Left lobe of liver (tissue), 2 donors: Measurements from ENCODE around the gene IL22RA1. TPM values are rescaled to one million over a fixed set of nuclear protein-coding genes. Genes with fewer than 3 reads are reported as not detected.

Experiments
- ATAC-seq: fragments of 200-7000 bp; cut with Tn5 transposase; one replicate; pipeline ENCODE4 v1.9.1; 2020; ENCODE audit warnings: mild to moderate bottlenecking, moderate library complexity
- DNase-seq: peaks from one replicate; pipeline ENCODE4 v3.0.0-alpha.2; 2020; ENCODE audit warnings: low spot score
- total RNA-seq: library from RNA; stranded (reverse); gene quantifications from one replicate; pipeline ENCODE4 v1.2.1, GENCODE V29; 2021
- donor health status: DM: no; HTN: no; CAD: no; lungs with moderate emphysema.
- donor health status: DM: no; HTN: yes; CAD: no.

IL22RA1 gene
- total RNA-seq, 1 donor from 2014 or later = 2.9 TPM

- DNase-seq (no peak), ATAC-seq (no peak)
These were observed 3.0 kb downstream of the IL22RA1 start for GRCh38 chr1:24139841-24140425.

DNA sequence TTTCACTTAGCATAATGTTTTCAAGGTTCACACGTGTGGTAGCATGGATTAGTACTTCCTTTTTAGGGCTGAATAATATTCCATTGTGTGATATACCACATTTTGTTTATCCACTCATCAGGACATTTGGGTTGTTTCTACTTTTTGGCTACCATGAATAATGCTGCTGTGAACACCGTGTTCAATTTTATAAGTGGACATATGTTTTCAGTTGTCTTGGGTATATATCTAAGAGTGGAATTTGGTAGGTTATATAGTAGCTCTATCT, 3.8 kb downstream of the IL22RA1 start:
- ATAC-seq = no peak
- DNase-seq = no peak

- ATAC-seq (no peak), DNase-seq (no peak)
These were observed 4.3 kb downstream of the IL22RA1 start for GRCh38 chr1:24138476-24139221.

DNA sequence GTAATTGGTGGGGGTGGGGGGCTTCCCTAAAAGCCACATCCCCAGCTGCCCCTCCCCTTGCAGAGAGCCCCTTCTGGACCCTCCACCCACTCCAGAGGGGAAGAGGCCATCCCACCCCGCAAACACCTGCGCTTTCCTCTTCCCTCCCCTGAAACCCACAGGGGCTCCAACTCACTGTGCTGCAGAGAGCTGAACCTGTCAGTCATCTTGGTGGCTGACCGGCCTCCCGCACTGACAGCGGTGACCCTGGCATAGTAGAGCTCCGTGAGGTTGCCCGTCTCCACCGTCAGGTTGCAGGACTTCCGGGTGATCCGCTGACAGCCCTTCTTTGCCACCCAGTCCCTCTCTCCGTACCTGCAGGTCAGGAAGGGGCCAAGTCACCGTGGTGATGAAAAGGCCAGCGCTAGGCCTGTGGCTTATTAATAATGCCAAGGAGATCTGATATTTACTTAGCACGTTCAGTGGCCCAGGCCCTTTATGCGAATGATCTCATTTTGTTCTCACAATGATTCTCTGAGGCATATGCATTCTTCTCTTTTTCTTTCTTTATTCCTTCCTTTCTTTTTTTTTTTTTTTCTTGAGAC, 5.9 kb downstream of the IL22RA1 start:
- no peak for DNase-seq
- no peak for ATAC-seq

- ATAC-seq (no peak), DNase-seq (no peak)
These were observed 8.6 kb downstream of the IL22RA1 start for GRCh38 chr1:24134376-24134775.

GRCh38 chr1:24133819-24134218, 9.1 kb downstream of the IL22RA1 start:
- ATAC-seq (no peak), DNase-seq (no peak)

DNA sequence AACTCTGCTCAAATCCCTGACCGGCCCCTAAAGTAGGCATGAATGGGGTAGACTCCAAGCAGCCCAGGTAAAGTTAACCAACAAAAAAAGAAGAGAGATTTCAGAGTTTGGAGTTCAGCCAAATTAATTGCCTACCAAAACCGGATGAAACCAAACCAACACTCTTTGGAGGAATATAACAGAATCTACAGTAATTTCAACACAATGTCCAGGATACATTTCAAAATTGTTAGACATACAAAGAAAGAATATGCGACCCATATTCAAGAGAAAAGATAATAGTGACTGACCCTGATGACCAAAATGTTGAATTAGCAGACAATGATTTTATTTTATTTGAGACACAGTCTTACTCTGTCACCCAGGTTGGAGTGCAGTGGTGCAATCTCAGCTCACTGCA, 12.6 kb downstream of the IL22RA1 start:
- DNase-seq (no peak), ATAC-seq (no peak)

DNA sequence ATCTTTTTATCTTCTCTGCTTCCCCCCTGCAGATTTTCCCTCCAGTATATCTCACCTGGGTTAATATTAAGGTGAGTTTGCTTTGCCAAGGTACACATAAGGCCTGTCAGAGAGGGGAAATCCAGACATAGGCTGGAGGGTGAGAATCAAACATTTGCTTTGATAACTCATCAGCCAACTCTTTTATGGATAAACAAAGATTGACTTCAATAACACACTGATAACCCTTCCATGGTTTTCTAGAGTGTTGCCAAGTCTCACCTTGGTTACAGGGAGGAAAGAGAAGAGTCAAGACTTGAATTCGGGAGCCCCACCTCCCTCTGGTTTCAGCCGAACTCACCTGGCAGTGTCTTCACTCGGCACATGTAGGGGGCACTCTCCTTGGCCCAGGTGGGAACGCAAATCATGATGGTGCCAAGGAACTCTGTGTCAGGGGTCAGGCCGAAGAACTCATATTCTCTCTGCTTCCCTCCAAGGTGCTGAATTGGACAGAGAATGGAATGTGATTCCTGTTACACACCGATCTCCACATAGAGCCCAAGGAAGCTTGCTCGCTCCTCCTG, 15.1 kb downstream of the IL22RA1 start:
- DNase-seq (no peak), ATAC-seq (peak; percentile 73)

GRCh38 chr1:24127134-24127800, 15.7 kb downstream of the IL22RA1 start:
- DNase-seq (no peak), ATAC-seq (no peak)

DNA sequence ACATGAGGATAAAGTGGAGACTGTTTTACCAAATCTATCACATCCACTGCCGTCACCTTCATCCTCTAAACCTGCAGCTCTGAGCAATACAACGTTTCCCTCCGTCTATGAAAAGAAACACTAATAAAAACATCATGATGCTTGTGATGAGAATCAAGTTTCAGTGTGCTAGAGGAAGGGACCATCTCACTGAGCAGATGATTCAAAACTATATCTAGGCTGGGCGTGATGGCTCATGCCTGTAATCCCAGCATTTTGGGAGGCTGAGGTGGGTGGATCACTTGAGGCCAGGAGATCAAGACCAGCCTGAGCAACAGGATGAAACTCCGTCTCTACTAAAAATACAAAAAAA, 16.3 kb downstream of the IL22RA1 start:
- no peak for ATAC-seq
- no peak for DNase-seq

DNA sequence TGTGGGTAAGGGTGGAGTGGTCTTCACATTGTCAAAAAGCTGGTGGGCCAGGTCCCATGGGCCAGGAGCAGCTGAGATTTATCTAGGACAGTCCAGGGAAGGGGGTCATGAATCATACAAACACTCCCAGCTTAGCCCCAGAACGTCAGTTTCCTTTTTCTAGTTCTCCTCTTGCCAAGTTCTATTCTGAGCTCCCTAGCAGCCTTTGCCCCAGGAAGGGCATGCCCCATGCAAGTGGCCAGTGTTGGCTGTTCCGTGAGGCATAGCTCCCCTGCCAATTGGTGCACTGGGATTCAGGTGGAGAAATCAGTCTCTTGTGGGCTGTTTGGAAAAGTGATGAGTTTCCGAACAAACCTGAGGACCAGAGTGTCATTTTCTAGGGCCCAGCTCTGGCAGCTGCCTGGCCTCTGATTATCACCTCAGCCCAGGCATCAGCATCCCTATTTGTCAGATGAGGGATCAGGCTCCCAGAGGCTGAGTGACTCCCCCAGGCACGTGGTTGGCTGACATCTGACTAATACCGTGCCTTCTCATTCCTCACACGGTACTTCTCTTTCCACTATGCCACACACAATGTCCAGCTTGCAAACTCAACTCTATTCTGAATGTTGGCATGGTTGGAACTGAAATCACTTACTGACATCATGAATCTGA, 16.8 kb downstream of the IL22RA1 start:
- ATAC-seq = peak; percentile 91

DNA sequence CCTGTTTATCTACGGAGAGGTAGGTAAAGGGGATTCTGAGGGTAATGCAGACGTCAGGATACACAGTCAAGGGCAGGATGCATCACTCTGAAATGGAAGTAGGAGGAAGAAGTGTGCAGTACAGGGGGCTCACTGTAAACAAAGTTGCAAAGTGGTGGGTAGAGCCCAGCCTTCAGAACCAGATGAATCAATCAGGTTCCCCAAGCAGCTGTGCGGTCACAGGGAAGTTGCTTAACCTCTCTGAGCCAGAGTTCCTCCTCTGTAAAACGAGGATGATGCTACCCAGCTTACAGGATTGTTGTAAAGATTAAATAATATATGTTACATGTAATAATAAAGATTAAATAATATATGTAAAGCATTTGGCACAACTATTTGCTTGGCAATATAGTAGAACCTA, 17.5 kb downstream of the IL22RA1 start:
- DNase-seq = no peak
- ATAC-seq = no peak

More for the DNA sequence above, 16.8 kb downstream of the IL22RA1 start:
- DNase-seq = peak; percentile 87

DNA sequence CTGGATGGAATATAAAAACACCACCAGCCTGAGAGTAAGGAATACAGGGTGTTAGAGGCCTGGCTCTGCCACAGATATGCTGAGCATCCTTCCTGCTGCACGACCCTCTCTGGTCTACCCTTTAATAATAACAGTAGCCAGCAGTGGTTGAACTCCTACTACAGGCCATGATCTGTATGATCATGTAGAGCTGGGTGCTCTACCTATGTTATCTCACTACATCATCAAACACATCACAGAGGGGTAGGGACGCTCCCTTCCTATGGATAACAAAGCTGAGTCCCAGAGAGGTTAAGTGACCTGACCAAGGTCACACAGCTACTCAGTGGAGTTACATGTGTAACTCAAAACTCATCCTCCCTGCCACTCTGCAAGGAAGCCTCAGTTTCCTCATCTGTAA, 18.0 kb downstream of the IL22RA1 start:
- ATAC-seq = no peak
- no peak for DNase-seq

DNA sequence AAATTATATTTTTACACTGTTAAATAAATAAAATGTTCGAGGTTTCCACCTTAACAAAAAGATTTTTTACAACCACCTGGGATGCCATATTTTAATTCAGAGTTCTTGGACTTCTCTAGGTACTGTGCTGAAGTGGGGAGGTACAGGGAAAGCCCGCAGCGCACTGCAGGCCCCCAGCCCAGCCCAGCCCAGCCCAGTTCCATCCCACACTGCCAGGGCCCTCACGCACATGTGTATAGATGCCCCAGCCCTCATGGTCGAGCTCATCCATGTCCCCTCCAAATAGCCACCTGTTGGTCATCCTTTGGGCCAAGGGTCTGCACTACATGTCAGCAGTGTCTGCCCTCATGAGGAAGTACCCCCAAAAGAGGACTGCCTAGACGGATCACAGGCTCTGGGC, 19.3 kb downstream of the IL22RA1 start:
- ATAC-seq (no peak), DNase-seq (no peak)

- no peak for DNase-seq
- ATAC-seq = no peak
These were observed 20.2 kb downstream of the IL22RA1 start for GRCh38 chr1:24122776-24123175.

DNA sequence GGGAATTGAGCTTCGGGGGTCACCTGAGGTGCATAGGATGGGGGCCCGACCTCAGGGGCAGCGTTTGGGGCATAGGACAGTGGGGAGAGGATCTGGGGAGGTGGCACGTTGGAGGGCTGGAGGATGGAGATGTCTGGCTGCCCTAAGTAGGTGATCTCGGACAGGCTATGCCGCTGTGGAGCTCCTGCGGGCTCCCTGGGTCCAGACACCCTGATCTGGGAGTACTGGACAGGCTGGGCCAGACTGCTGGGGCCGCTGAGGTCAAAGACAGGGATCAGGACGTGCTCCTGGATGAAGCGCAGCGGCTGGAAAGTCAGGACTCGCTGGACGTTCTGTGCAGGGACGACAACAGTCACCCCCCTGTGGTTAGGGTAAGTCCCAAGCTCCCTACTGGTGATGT, 21.5 kb downstream of the IL22RA1 start:
- ATAC-seq = no peak
- DNase-seq = no peak

DNA sequence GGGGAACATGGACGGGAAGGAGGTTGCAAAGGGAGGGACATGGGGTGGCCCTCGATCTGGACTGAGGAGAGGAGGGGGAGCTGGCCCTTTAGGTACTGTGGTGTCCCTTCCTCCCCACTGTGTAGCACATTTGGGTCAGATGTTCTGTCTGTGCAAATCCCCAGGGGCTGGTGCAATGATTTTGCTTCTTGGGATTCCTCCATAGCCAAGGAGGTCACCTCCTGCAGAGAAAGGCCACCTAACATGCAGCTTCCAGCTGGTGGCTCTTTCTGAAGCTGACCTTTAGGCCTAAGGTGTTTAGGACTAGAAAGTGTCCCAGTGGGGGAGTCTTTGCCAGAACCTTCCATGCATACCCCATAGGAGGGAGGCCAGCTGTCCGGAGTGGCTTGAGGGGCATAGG, 22.0 kb downstream of the IL22RA1 start:
- ATAC-seq = no peak
- DNase-seq = no peak

GRCh38 chr1:24119859-24120756, 22.8 kb downstream of the IL22RA1 start:
- DNase-seq = peak; percentile 78

GRCh38 chr1:24119489-24119858, 23.5 kb downstream of the IL22RA1 start:
- DNase-seq = no peak
- ATAC-seq = no peak

More at GRCh38 chr1:24119859-24120756, 22.8 kb downstream of the IL22RA1 start:
- ATAC-seq = peak; percentile 90
